ENCODE measurements around the gene SIRT2. TPM values are rescaled to one million over a fixed set of nuclear protein-coding genes. Genes with fewer than 3 reads are reported as not detected.

Gene SIRT2
- polyA plus RNA-seq (102 and 117 TPM in 2 replicates), polyA minus RNA-seq (66.2 and 68.9 TPM in 2 replicates)

DNA sequence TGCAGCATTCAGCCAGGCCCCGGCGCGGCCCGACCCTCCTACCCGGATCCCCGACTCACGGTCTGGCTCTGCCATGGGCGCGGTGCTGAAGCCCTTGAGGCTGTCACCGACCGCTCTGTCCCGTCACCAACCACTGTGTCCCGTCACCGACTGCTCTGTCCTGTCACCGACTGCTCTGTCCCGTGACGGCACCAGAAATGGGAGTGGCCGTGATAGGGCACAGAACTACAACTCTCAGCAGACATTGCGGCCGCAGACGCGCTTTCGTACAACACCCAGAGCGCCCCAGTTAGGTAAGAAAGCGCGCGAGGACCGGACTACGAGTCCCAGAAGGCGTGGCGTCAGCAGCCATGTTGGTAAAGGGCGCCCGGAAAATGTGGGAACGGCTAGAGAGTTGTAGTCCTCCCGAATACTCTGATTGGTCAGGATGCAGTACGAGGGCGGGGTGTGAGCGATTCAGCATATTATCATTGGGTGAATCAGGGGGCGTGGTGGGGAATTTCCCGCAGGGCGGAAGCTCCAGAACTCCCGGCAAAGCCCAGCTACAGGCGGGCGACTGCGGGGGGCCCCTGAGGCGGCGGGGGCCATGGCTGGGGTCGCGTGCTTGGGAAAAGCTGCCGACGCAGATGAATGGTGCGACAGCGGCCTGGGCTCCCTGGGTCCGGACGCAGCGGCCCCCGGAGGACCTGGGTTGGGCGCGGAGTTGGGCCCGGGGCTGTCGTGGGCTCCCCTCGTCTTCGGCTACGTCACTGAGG, at the start of gene SIRT2, which contains the start of gene NFKBIB:
TSS of gene SIRT2 (minus strand) at position 172 of the 755 bp plus-strand sequence. CDS start at position 75, 97 bp downstream.
TSS of gene NFKBIB (plus strand) at position 523 of the 755 bp plus-strand sequence. CDS start at position 587, 64 bp downstream.
- H3K9me3 ChIP-seq (ENCODE audit: low read length): no peaks in the 10 kb centered on the region
- no peaks in the 10 kb centered on the region for H3K79me2 ChIP-seq (replicated peaks; ENCODE audit: insufficient read depth, low read length)
- TF ChIP-seq, protein P1, sequence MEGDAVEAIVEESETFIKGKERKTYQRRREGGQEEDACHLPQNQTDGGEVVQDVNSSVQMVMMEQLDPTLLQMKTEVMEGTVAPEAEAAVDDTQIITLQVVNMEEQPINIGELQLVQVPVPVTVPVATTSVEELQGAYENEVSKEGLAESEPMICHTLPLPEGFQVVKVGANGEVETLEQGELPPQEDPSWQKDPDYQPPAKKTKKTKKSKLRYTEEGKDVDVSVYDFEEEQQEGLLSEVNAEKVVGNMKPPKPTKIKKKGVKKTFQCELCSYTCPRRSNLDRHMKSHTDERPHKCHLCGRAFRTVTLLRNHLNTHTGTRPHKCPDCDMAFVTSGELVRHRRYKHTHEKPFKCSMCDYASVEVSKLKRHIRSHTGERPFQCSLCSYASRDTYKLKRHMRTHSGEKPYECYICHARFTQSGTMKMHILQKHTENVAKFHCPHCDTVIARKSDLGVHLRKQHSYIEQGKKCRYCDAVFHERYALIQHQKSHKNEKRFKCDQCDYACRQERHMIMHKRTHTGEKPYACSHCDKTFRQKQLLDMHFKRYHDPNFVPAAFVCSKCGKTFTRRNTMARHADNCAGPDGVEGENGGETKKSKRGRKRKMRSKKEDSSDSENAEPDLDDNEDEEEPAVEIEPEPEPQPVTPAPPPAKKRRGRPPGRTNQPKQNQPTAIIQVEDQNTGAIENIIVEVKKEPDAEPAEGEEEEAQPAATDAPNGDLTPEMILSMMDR (IDR thresholded peaks at IDR 0.05; ENCODE audit: poor library complexity, severe bottlenecking): peak; percentile 55
- TF ChIP-seq SMC3 (conservative IDR thresholded peaks at IDR 0.05; ENCODE audit: poor library complexity) (peak; percentile 44), EZH2 (IDR thresholded peaks at IDR 0.05; ENCODE audit: borderline replicate concordance, insufficient read depth, low read length, poor library complexity, severe bottlenecking) (no peak), POLR2AphosphoS5 (IDR thresholded peaks at IDR 0.05) (peak; percentile 81), EP300 (conservative IDR thresholded peaks at IDR 0.05; ENCODE audit: poor library complexity, severe bottlenecking) (peak; percentile 57), TAF1 (IDR thresholded peaks at IDR 0.05; ENCODE audit: low read depth) (peak; percentile 41), MXI1 (conservative IDR thresholded peaks at IDR 0.05; ENCODE audit: poor library complexity, severe bottlenecking) (peak; percentile 81), RAD21 (conservative IDR thresholded peaks at IDR 0.05) (peak; percentile 13)
- TF ChIP-seq, protein P2, sequence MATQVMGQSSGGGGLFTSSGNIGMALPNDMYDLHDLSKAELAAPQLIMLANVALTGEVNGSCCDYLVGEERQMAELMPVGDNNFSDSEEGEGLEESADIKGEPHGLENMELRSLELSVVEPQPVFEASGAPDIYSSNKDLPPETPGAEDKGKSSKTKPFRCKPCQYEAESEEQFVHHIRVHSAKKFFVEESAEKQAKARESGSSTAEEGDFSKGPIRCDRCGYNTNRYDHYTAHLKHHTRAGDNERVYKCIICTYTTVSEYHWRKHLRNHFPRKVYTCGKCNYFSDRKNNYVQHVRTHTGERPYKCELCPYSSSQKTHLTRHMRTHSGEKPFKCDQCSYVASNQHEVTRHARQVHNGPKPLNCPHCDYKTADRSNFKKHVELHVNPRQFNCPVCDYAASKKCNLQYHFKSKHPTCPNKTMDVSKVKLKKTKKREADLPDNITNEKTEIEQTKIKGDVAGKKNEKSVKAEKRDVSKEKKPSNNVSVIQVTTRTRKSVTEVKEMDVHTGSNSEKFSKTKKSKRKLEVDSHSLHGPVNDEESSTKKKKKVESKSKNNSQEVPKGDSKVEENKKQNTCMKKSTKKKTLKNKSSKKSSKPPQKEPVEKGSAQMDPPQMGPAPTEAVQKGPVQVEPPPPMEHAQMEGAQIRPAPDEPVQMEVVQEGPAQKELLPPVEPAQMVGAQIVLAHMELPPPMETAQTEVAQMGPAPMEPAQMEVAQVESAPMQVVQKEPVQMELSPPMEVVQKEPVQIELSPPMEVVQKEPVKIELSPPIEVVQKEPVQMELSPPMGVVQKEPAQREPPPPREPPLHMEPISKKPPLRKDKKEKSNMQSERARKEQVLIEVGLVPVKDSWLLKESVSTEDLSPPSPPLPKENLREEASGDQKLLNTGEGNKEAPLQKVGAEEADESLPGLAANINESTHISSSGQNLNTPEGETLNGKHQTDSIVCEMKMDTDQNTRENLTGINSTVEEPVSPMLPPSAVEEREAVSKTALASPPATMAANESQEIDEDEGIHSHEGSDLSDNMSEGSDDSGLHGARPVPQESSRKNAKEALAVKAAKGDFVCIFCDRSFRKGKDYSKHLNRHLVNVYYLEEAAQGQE (IDR thresholded peaks at IDR 0.05; ENCODE audit: borderline replicate concordance): peak; percentile 18
- H3K4me2 ChIP-seq (ENCODE audit: low read length): peak within 1 kb of the TSS; percentile 99
- H2AFZ ChIP-seq (ENCODE audit: low read depth, low read length): peak within 1 kb of the TSS; percentile 87
- no peaks in the 10 kb centered on the region for H3K27me3 ChIP-seq (ENCODE audit: insufficient read depth, low read depth, low read length)
- H3K36me3 ChIP-seq (ENCODE audit: insufficient read depth, low read length): no peaks in the 10 kb centered on the region
- H4K20me1 ChIP-seq (ENCODE audit: insufficient read depth): no peaks in the 10 kb centered on the region
- peak within 1 kb of the TSS; percentile 82 for H3K27ac ChIP-seq (ENCODE audit: low read length)
- H3F3A ChIP-seq (ENCODE audit: insufficient read depth, low read length, poor library complexity, severe bottlenecking): no peaks in the 10 kb centered on the region
- H3K9me2 ChIP-seq (ENCODE audit: insufficient read depth, low read length): no peaks in the 10 kb centered on the region
- peak within 1 kb of the TSS; percentile 83 for H3K4me3 ChIP-seq (ENCODE audit: low read length)
- peak within 1 kb of the TSS; percentile 76 for H3K9ac ChIP-seq (ENCODE audit: low read length)

DNA sequence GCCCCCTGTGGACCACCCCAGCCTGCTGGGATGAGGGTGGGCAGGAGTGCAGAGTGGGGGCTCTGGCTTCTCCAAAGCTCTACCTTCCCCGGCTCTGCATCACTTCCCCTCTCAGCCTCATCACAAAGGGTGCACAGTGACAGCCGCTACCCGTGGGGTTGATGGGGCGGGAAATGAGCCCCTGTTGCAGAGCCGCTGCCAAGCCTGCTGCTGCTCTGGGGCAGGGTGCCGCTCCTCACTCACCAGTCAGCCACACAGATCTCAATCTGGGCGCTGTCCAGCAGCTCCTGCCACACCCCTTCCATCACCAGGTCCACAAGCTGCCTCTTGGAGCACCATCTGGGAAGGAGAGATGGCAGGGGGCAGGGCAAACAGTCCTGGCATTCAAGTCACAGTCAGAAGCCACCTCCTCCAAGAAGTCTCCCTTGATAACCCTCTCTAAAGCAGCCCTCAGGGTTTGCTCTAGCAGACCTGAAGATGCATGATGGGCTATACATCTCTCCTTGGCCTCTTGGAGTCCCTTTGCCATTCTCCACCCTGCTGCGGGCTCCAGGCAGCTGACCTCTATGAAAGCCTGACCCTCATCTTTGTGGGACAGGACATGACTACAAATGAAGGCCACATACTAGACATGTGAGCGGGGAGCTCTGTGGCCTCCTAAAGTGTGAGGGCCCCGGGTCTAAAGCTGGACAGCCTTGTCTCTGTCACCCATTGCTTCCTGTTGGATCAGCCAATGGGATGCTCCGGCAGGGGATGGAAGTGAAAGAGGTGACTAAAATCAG, 47.0 kb upstream of the SIRT2 start:
- Histone ChIP-seq H3F3A (ENCODE audit: insufficient read depth, low read length, poor library complexity, severe bottlenecking) (no peaks in the 10 kb centered on the region), H3K9me3 (ENCODE audit: low read length) (no peaks in the 10 kb centered on the region), H3K27ac (ENCODE audit: low read length) (no peak overlapping the region), H3K9me2 (ENCODE audit: insufficient read depth, low read length) (no peaks in the 10 kb centered on the region), H3K4me2 (ENCODE audit: low read length) (no peak overlapping the region), H2AFZ (ENCODE audit: low read depth, low read length) (no peak overlapping the region), H3K9ac (ENCODE audit: low read length) (no peak overlapping the region), H3K79me2 (replicated peaks; ENCODE audit: insufficient read depth, low read length) (no peaks in the 10 kb centered on the region), H3K36me3 (ENCODE audit: insufficient read depth, low read length) (no peaks in the 10 kb centered on the region), H4K20me1 (ENCODE audit: insufficient read depth) (no peaks in the 10 kb centered on the region), H3K4me3 (ENCODE audit: low read length) (no peak overlapping the region), H3K27me3 (ENCODE audit: insufficient read depth, low read depth, low read length) (no peaks in the 10 kb centered on the region)
- no peak for TF ChIP-seq EP300 (conservative IDR thresholded peaks at IDR 0.05; ENCODE audit: poor library complexity, severe bottlenecking)
- TF ChIP-seq POLR2AphosphoS5 (IDR thresholded peaks at IDR 0.05): no peak
- TF ChIP-seq SMC3 (conservative IDR thresholded peaks at IDR 0.05; ENCODE audit: poor library complexity): no peak
- no peak for TF ChIP-seq TAF1 (IDR thresholded peaks at IDR 0.05; ENCODE audit: low read depth)
- TF ChIP-seq MXI1 (conservative IDR thresholded peaks at IDR 0.05; ENCODE audit: poor library complexity, severe bottlenecking): no peak
- TF ChIP-seq RAD21 (conservative IDR thresholded peaks at IDR 0.05): no peak
